Spleen (tissue), 7 donors: ENCODE results near the gene ADAMTS18.

Experiments used
- CTCF ChIP-seq, 11 experiments: fragments of 200-600 bp in 7 of 11; fragments of 450-650 bp in 4 of 11; sonication (generic) in 4 of 11; IDR thresholded peaks in 8 of 11; conservative IDR thresholded peaks in 3 of 11; 1 replicate in 7 of 11; 2 replicates in 4 of 11; pipeline versions ENCODE4 v1.4.0 to v1.8.0; 2016 to 2021; ENCODE audit warnings: antibody characterized with exemption in 11 of 11, inconsistent platforms in 4 of 11, mild to moderate bottlenecking in 1 of 11
- POLR2A ChIP-seq, 3 donors: fragments of 450-650 bp; IDR thresholded peaks; one replicate each; pipeline ENCODE4 v1.5.1; 2017; ENCODE audit warnings: antibody characterized with exemption in 3 of 3, mild to moderate bottlenecking in 1 of 3
- POLR2AphosphoS5 ChIP-seq, 3 donors: sonication (generic); formaldehyde crosslinking; IDR thresholded peaks; one replicate each; pipeline ENCODE4 v1.5.1; 2017; ENCODE audit warnings: antibody characterized with exemption in 3 of 3
- donor health status: DM: no; HTN: no; CAD: no; lungs with moderate emphysema.
- donor health status: DM: no; HTN: no; CAD: no.
- donor health status: DM: no; HTN: no; CAD: no.

- TF ChIP-seq POLR2A (IDR thresholded peaks at IDR 0.05), result no peak
- no peak for TF ChIP-seq CTCF (IDR thresholded peaks at IDR 0.05 in 8 of 11, conservative IDR thresholded peaks at IDR 0.05 in 3 of 11)
- no peak for TF ChIP-seq POLR2AphosphoS5 (IDR thresholded peaks at IDR 0.05)
Observed at GRCh38 chr16:77393955-77394354, 40.9 kb downstream of the ADAMTS18 start.
